GM18873 (cell line): ENCODE results near the gene CYP2A7.
"Not testable (repeated sequence)": the region's sequence is repeated elsewhere in the genome, so short reads cannot be mapped to it uniquely, and the experiment has no call there.

Experiments used
- ATAC-seq: cut with Tn5 transposase; IDR thresholded peaks from one replicate; pipeline ENCODE4 v1.9.1; 2021; ENCODE audit warnings: mild to moderate bottlenecking, moderate library complexity, moderate number of reproducible peaks; ENCODE audit not compliant: unreplicated experiment, low FRiP score

CYP2A7 gene

DNA sequence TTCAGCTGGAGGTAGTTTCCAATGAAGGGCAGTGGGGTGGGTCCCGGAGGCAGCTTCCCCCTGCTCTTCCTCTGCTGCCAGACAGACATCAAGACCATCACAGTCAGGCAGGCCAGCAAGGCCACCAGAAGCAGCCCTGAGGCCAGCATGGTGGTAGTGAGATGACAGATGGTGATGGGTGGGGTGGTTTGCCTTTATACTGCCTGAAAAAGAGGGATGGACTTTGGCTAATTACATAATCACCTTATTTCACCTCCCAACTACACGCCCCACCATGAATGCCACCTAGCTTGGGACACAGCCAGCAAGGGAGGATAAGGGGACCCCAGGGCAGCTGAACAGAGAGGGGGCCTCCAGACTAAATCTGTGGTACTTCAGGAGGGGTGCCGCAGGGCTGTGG lies at the start of gene CYP2A7:
CYP2A7 (minus strand) TSS at position 170 of the 400 bp plus-strand sequence; CDS start at position 149, 21 bp downstream.
- not testable (repeated sequence) for ATAC-seq

GRCh38 chr19:40930799-40931198 lies 48.8 kb upstream of the CYP2A7 start:
- ATAC-seq = not testable (repeated sequence)

DNA sequence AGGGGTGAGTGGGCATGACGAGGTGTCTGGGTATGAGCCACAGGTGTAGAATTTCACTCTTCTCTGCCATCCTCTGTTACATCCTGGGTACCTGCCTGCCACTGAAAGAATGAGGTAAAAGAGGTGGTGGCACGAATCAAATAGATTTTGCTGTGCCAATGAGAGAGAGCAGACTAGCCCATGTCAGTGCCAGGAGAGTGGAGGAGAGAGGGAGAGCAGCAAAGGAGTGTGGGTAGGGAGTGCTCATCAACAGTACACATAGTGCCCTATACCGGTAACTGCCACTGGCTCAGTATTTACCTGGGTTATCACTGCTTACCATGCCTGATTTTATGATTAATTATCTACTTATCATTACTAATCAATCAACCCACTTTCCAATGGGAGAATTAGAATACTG lies 47.9 kb upstream of the CYP2A7 start:
- not testable (repeated sequence) for ATAC-seq

DNA sequence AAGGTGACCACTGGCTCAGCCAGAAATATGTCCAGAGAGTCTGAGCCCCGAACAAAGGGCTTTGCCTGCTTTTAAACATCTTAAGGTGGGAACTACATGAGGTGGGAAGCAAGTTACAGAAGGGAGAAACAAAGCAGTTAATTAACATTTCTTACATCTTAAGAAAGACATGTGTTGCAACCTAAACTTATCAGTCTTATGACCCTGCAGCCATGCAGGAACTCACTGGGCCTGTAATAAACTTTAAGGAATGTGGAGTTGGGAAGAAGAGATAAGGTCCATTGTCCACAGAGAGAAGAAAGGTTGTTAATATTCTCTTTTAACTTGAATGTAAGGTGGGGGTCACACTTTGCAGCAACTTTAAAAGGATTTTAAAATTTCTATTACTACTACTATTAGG lies 46.8 kb upstream of the CYP2A7 start:
- no peak for ATAC-seq

DNA sequence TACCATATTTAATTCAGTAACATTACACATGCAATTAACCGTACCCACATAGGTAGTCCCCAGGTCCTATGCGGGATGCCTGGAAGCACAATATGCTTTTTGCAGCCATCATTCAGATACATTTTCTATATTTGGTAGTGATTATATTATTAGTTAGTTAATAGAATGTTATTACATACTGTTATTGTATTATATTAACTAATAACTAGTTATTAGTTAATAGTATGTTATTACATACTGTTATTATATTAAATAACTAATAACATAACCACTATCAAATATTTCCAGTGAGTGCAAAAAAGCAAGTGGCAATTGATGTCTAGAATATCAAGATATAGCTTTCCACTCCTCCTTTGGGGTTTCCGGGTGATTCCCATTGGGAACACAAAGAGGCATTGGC lies 45.5 kb upstream of the CYP2A7 start:
- no peak for ATAC-seq

GRCh38 chr19:40926276-40926675 lies 44.2 kb upstream of the CYP2A7 start:
- not testable (repeated sequence) for ATAC-seq

- no peak for ATAC-seq
Observed at GRCh38 chr19:40923934-40924391, 41.9 kb upstream of the CYP2A7 start.

DNA sequence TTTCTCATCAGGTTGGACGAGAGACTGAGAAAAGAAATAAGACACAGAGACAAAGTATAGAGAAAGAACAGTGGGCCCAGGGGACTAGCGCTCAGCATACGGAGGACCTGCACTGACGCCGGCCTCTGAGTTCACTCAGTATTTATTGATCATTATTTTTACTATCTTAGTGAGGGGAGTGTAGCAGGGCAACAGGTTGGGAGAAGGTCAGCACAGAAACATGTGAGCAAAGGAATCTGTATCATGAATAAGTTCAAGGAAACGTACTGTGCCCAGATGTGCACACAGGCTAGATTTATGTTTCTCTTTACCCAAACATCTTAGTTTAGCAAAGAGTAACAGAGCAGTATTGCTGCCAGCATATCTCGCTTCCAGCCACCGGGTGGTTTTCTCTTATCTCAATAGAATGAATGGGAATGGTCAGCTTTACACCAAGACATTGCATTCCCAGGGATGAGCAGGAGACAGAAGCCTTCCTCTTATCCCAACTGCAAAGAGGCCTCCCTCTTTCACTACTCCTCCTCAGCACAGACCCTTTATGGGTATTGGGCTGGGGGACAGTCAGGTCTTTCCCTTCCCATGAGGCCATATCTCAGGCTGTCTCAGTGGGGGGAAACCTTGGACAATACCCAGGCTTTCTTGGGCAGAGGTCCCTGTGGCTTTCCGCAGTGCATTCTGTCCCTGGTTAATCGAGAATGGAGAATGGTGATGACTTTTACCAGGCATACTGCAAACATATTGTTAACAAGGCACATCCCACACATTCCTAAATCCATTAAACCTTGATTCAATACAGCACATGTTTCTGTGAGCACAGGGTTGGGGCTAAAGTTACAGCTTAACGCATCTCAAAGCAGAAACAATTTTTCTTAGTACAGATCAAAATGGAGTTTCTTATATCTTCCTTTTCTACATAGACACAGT lies 40.5 kb upstream of the CYP2A7 start:
- ATAC-seq = not testable (repeated sequence)

- ATAC-seq = no peak
Observed at GRCh38 chr19:40921005-40921897, 39.2 kb upstream of the CYP2A7 start.

GRCh38 chr19:40920300-40921004 lies 38.4 kb upstream of the CYP2A7 start:
- no peak for ATAC-seq

DNA sequence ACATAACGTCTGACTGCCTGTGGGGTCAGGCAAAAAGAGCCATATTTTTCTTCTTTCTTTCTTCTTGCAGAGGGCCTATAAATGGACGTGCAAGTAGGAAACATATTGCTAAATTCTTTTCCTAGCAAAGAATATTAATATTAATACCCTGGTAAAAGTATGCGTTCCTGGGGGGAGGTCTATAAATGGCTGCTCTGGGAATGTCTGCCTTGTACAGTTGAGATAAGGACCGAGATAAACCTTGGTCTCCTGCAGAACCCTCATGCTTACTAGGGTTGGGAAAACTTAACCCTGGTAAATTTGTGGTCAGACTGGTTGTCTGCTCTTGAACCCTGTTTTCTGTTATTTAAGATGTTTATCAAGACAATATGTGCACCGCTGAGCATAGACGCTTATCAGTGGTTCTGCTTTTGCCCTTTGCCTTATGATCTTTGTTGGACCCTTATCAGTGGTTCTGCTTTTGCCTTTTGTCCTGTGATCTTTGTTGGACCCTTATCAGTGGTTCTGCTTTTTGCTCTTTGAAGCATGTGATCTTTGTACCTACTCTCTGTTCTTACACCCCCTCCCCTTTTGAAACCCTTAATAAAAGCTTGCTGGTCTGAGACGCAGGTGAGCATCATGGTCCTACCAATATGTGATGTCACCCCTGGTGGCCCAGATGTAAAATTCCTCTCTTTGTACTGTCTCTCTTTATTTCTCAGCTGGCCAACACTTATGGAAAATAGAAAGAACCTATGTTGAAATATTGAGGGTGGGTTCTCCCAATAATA lies 37.7 kb upstream of the CYP2A7 start:
- not testable (repeated sequence) for ATAC-seq

- not testable (repeated sequence) for ATAC-seq
Observed at GRCh38 chr19:40918303-40918702, 36.3 kb upstream of the CYP2A7 start.

DNA sequence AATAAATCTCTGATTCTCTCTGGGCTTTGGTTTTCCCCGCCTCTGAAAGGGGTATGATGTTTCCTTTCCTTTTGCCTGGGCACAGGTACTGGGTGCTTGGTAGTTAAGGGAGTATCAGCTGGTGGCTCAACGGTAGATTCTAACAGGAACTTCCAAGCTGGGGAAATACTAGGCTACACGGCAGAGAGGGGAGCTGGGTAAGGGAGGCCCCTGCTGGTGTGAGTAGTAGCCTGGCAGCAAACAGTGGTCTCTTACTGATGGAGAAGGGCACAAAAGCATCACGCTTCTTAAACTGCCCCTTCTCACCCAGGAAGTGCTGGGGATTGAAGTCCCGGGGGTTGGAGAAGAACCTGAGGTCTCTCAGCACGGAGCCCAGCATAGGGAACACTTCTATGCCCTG lies 26.9 kb upstream of the CYP2A7 start:
- no peak for ATAC-seq

DNA sequence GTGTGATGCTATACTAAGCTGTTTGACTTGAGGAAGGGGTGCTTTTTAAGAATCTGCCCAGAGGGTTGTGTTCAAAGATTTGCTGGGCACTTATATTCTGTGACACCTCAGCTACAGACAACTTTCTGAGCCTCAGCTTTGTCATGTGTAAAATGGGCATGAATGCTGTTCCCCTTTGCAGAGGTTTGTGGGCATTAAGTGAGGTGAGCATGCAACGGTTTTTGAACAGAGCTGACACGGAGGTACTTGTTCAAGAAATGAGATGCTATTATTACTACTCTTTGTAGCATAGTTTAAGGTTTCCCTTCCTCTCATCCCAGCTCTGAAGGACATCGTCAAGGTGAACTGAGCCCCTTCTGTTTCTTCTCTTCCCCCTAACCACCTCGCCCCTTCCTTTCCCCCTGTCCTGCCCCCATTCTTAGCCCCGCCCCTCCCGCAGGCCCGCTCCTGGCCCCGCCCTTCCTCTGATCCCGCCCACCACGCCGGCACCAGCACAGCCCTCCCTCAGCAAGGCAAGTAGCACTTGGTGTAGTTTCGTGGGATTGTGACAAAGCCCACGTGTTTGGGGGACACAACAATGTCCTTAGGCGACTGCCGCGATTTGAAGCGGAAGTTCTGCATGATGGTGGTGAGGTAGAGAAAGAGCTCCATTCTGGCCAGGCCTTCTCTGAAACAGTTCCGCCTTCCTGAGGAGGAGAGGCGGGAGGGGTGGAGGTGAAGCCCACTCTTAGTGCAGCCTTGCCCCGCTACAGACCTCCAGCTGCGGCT lies 26.1 kb upstream of the CYP2A7 start:
- no peak for ATAC-seq

GRCh38 chr19:40906512-40906911 lies 24.5 kb upstream of the CYP2A7 start:
- no peak for ATAC-seq

DNA sequence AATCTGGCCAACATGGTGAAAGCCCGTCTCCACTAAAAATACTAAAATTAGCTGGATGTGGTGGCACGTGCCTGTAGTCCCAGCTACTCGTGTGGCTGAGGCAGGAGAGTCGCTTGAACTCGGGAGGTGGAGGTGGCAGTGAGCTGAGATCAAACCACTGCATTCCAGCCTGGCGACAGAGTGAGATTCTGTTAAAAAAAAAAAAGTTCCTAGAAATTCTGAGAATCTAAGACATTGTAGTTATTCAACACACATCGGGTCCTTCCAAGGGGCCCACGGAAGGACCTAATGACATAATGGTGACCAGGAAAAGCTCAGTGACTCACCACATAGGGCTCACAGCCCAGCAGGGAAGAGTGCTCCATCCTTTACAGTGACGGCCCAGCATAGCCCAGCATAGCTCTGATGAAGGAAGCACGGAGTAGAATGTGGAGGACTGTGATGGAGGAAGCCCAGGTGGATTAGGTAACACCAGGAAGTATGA lies 22.7 kb upstream of the CYP2A7 start:
- ATAC-seq = not testable (repeated sequence)

- ATAC-seq = not testable (repeated sequence)
Observed at GRCh38 chr19:40901975-40902750, 20.1 kb upstream of the CYP2A7 start.

GRCh38 chr19:40900521-40900920 lies 18.5 kb upstream of the CYP2A7 start:
- ATAC-seq = not testable (repeated sequence)
